Osteoblast (primary cell): ENCODE measurements around the gene BICD1. TPM values are rescaled to one million over a fixed set of nuclear protein-coding genes. Genes with fewer than 3 reads are reported as not detected.

Experiments
- DNase-seq: peaks from one replicate; pipeline ENCODE4 v3.0.0; 2011; ENCODE audit warnings: low spot score, mixed read lengths; ENCODE audit not compliant: insufficient read length; ENCODE audit errors: missing footprints
- H2AFZ ChIP-seq: 2 replicates; pipeline ENCODE4 v1.6.0; 2011; ENCODE audit warnings: mild to moderate bottlenecking, low read length
- H3K27ac ChIP-seq: 2 replicates; pipeline ENCODE4 v1.5.1; 2011; ENCODE audit warnings: mild to moderate bottlenecking, low read depth, low read length, moderate library complexity
- H3K27me3 ChIP-seq: 2 replicates; pipeline ENCODE4 v1.6.0; 2012; ENCODE audit warnings: mild to moderate bottlenecking, control low read depth, inconsistent platforms, low read length, moderate library complexity; ENCODE audit not compliant: insufficient read depth
- H3K36me3 ChIP-seq: 2 replicates; pipeline ENCODE4 v1.5.1; 2011; ENCODE audit warnings: mild to moderate bottlenecking, low read length, control low read depth, moderate library complexity; ENCODE audit not compliant: insufficient read depth
- H3K4me1 ChIP-seq: 2 replicates; pipeline ENCODE4 v1.5.1; 2011; ENCODE audit warnings: mild to moderate bottlenecking, low read length, control low read depth, moderate library complexity; ENCODE audit not compliant: insufficient read depth
- H3K4me2 ChIP-seq: 2 replicates; pipeline ENCODE4 v1.6.0; 2011; ENCODE audit warnings: mild to moderate bottlenecking, low read length; ENCODE audit not compliant: insufficient read depth
- H3K4me3 ChIP-seq: fragments of 200-600 bp; sonication (generic); 3 replicates; pipeline ENCODE4 v1.5.1; 2012; ENCODE audit warnings: mild to moderate bottlenecking, low read length, inconsistent platforms; ENCODE audit not compliant: insufficient read depth
- H3K79me2 ChIP-seq: 2 replicates; pipeline ENCODE4 v1.6.0; 2012; ENCODE audit warnings: mild to moderate bottlenecking, low read length, control low read depth, inconsistent platforms; ENCODE audit not compliant: insufficient read depth
- H3K9me3 ChIP-seq: 2 replicates; pipeline ENCODE4 v1.5.1; 2011; ENCODE audit warnings: low read depth, low read length, control low read depth
- H4K20me1 ChIP-seq: 2 replicates; pipeline ENCODE4 v1.6.0; 2012; ENCODE audit warnings: mild to moderate bottlenecking, low read length, control low read depth; ENCODE audit not compliant: insufficient read depth
- total RNA-seq: library from RNA; depleted of rRNA; stranded (reverse); fragments of >200 nt; gene quantifications from 2 replicates; pipeline ENCODE4 v1.2.3, GENCODE V29; 2012
- TF ChIP-seq, protein P1 (sequence below): IDR thresholded peaks from 2 replicates; pipeline ENCODE4 v1.5.1; 2011; ENCODE audit warnings: mild to moderate bottlenecking, low read depth, low read length, moderate library complexity; ENCODE audit errors: extremely low read depth

Gene BICD1
- total RNA-seq, 1 donor, result 21.0 TPM

DNA sequence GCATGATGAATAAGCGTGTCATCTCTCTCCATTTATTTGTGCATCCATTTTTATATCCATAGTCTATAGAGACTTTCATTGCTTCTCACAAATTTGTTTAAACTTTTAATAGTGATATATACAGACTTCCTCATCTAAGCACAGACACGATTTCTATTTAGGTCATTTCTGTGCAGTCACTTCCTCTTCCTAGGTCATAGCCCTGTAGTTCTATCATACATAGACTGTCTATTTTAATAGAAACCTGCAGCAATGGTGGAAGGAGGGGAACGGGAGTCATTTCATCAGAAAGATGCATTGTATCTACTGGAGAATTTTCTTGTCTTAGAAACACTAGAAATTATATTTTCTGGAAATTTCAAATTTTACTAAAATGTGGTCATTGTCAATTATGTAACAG is 159.3 kb downstream of the BICD1 start:
- DNase-seq, result no peak
- no peak overlapping the region for H3K4me2 ChIP-seq
- H2AFZ ChIP-seq, result no peak overlapping the region
- H3K9me3 ChIP-seq, result no peaks in the 10 kb centered on the region
- H3K27ac ChIP-seq, result no peak overlapping the region
- H3K79me2 ChIP-seq, result peaks cover 38% of the 10 kb centered on the region
- no peak overlapping the region for H3K4me3 ChIP-seq
- H3K27me3 ChIP-seq, result no peaks in the 10 kb centered on the region
- TF ChIP-seq, protein P1, sequence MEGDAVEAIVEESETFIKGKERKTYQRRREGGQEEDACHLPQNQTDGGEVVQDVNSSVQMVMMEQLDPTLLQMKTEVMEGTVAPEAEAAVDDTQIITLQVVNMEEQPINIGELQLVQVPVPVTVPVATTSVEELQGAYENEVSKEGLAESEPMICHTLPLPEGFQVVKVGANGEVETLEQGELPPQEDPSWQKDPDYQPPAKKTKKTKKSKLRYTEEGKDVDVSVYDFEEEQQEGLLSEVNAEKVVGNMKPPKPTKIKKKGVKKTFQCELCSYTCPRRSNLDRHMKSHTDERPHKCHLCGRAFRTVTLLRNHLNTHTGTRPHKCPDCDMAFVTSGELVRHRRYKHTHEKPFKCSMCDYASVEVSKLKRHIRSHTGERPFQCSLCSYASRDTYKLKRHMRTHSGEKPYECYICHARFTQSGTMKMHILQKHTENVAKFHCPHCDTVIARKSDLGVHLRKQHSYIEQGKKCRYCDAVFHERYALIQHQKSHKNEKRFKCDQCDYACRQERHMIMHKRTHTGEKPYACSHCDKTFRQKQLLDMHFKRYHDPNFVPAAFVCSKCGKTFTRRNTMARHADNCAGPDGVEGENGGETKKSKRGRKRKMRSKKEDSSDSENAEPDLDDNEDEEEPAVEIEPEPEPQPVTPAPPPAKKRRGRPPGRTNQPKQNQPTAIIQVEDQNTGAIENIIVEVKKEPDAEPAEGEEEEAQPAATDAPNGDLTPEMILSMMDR, result no peak
- H3K36me3 ChIP-seq, result no peaks in the 10 kb centered on the region
- H3K4me1 ChIP-seq, result peaks cover 4% of the 10 kb centered on the region
- H4K20me1 ChIP-seq, result peaks cover 11% of the 10 kb centered on the region

DNA sequence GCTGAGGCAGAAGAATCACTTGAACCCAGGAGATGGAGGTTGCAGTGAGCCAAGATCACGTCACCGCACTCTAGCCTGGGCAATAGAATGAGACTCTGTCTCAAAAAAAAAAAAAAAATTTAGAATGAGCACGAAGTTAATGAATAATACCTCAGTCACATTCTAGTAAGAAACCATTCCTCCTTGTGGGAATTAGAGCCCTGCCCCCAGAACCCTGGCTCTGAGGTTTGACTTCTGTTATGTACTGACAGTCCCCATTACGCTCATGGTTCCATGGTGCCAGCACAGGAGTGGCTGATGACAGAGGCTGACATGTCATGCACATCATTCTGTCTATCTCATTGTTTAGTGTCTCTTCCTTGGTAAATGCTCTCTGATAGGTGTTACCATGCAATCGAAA is 160.1 kb downstream of the BICD1 start:
- Histone ChIP-seq H3K4me2 (no peak overlapping the region), H3K79me2 (peaks cover 31% of the 10 kb centered on the region), H3K4me3 (no peak overlapping the region), H3K36me3 (no peaks in the 10 kb centered on the region), H3K4me1 (peaks cover 12% of the 10 kb centered on the region), H3K27me3 (no peaks in the 10 kb centered on the region), H4K20me1 (peaks cover 5% of the 10 kb centered on the region), H3K27ac (no peak overlapping the region), H2AFZ (no peak overlapping the region), H3K9me3 (no peaks in the 10 kb centered on the region)
- TF ChIP-seq, protein P1, result no peak
- no peak for DNase-seq

DNA sequence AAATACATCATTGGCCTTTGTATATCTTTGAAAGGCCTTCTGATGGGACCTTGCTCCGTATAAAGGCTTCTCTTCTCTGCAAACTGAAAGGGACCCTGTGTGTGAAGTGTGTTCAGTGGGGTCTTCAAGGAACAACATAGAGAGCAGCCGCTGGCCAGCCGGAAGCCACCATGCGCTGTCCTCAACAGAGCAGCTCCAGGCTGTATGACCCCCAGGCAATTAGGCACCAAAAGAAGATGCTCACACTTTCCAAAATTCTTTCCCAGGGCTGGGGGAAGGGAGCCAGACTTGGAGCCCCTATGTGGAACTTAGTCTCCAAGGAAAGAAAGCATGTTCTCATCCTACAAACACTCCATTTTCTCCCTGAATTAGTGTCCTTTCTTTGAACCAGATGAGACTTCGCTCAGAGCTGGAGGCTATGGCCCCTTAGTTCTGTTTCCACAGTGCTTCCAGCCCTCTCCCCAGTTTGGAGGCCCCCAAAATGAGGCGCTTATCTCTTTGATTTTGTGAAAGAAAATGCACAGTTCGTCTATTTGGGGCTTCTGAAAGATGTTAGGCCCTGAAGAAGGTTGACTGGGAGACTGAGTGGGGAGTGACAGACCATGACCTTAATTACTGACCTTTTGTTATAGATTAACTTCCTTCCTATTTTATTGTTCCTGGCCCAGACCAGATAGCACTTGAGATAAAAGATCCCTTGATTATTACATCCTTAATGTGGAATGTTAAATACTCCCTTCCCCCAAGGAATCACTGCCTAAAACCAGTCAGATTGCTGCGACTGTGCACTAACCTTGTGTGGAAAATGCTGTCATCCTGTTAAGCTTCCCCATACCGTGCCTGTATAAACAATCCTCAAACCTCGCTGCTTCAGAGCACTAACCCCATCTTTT is 164.4 kb downstream of the BICD1 start:
- Histone ChIP-seq H3K79me2 (peaks cover 28% of the 10 kb centered on the region), H3K4me1 (peaks cover 26% of the 10 kb centered on the region), H3K4me2 (peak overlapping the region; percentile 28), H3K27me3 (no peaks in the 10 kb centered on the region), H3K9me3 (no peaks in the 10 kb centered on the region), H3K36me3 (no peaks in the 10 kb centered on the region), H3K4me3 (no peak overlapping the region), H3K27ac (peak overlapping the region; percentile 37), H4K20me1 (peaks cover 3% of the 10 kb centered on the region), H2AFZ (no peak overlapping the region)
- DNase-seq, result peak; percentile 71
- TF ChIP-seq, protein P1, result no peak

DNA sequence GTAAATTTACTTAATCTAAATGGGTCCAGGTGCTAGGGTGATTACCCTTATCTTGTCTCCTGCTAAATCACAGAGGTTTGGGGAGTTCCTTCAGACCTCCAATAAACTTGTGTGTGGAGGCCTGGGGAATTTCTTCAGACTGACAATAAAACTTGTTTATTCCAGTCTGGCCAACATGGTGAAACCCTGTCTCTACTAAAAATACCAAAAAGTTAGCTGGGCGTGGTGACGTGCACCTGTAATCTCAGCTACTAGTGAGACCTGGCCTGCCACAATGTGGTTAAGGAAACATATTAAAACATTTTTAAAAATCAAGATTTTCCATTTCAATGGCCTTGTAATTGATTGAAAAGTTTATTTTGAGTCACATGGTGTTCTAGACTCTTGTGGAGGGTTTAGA is 165.8 kb downstream of the BICD1 start:
- TF ChIP-seq, protein P1, result no peak

More for the DNA sequence above, 165.8 kb downstream of the BICD1 start:
- Histone ChIP-seq H3K4me3 (no peak overlapping the region), H3K9me3 (no peaks in the 10 kb centered on the region), H2AFZ (no peak overlapping the region), H4K20me1 (peaks cover 3% of the 10 kb centered on the region), H3K79me2 (peaks cover 24% of the 10 kb centered on the region), H3K27me3 (no peaks in the 10 kb centered on the region), H3K36me3 (no peaks in the 10 kb centered on the region), H3K4me1 (peaks cover 26% of the 10 kb centered on the region), H3K4me2 (no peak overlapping the region), H3K27ac (no peak overlapping the region)
- DNase-seq, result no peak
